Stimulated activated CD4-positive, alpha-beta T cell treated with anti-CD3 and anti-CD28 coated beads, Interleukin-4, amount 100 ng/mL, for 4 hours (primary cell): Measurements from ENCODE around the gene NMNAT3.

Source experiments
- DNase-seq, 2 experiments: peaks; one replicate each; pipeline ENCODE4 v3.0.0-alpha.2; 2020

NMNAT3 gene

DNA sequence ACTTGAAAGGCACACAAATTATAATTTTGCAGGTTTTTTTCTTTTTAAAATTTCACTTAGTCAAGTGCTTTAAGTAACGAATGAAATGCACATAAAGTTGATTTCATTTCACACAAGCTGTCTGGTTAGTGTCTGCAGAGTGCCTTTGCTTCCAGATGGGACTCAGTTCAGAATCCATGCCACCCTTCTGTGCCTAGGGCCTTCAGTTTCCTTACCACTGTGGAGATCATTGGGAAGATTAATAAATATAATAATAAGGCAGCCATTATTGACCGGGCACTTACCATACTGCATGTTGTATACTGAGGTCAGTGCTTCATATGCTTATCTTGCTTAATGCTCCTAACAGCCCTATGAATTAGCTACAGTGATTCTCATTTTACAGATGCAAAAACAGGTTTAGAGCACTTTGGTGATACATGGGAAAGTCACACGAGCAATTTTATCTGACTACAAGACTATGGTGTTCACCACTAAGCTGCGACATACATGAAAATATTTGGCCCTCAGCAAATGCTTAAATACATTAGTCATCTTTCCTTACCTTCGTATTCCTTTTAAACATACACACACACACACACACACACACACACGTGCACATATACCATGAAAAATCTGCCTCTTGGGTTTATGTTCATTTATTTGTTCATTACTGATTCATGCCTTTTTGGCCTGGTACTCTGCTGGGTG, 3.1 kb downstream of the NMNAT3 start:
- DNase-seq = no peak

DNA sequence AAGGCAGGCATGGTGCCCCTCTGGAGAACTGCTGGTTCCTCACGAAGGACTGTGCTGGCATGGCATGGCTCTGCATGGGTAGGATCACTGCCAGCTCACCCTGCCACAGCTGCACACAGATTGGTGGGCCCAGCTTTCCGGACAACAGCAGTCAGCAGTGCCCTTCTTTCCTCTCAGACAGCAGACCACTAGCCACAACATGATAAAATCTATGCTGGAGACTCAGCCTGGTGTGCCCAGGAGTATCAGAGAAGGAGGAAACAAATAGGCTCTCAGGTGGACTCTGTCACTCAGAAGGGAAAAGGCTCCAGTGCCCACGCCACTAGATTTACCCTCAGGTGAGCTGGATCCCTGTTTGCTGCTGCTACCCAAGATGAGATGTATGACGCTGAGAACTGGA, 4.9 kb downstream of the NMNAT3 start:
- no peak for DNase-seq

DNA sequence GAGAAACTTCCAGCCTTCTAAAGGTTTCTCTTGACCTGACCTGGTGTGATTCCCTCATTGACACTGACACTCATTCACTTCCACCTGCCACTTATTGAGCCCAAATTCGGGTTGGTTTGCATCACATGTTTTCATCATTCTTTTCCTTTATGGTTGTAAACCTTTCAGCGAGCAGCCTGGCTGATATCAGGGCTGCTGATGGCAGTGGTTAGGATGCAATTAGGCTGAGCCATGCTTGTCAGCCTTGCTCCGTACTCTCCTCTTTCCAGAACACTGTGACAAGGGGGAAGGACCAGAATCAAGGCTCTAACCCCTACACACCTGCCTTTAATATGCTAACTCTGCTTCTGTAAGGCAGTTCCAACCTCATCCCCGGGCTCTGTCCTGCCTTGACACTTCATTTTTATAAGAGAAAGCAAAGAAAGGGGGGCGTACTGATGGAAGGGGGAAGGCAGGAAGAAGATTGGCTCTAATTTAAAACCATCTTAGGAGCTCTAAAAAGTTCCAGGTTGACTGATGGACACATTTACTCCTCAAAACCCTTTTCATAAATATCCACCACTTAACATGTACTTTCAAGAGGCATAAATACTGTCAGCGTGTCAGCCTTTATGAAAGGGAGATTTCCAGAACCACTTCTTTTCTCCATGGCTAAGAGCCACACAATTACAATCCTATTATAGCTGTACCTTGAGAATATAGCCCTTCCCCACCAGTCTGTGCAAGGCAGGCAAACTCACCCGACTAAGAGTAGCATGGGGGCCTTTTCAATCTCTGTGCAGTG, 5.7 kb downstream of the NMNAT3 start:
- no peak for DNase-seq

DNA sequence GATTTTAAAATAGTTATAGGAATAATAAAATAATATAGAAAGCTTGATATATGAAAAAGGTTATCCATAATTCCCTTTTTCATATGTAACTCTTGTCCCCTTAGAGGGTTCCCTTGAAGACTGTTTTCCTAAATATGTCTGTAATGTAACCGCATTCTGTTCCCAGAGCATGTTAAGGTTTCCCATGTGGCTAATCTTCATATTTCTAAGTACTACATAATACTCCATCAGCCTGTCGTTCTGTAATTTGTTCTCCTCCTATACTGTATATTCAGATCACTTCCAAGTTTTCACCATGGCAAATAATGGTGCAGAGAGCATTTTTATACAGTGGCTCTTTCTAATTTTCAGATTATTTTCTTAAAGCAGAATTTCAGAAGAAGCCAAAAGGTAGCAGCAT, 6.7 kb downstream of the NMNAT3 start:
- DNase-seq = no peak

DNA sequence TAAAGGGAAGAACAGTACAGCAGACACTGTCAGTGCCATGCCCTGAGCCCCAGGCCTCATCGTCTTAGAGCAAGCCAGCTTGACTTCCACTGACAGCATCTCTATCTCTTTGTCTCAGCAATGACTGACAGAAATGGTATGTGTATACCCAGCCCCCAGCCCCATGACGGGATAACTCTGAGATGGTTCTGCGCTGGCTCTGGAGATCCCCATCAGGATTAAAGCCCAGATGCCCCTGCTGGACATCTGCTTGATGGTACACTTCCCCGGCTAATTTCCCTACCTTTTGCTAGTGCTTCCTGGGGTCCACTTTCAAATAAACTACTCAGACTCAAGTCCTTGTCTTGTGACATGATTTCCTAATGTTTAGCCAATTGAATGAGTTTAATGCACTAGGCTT, 7.6 kb downstream of the NMNAT3 start:
- no peak for DNase-seq

DNA sequence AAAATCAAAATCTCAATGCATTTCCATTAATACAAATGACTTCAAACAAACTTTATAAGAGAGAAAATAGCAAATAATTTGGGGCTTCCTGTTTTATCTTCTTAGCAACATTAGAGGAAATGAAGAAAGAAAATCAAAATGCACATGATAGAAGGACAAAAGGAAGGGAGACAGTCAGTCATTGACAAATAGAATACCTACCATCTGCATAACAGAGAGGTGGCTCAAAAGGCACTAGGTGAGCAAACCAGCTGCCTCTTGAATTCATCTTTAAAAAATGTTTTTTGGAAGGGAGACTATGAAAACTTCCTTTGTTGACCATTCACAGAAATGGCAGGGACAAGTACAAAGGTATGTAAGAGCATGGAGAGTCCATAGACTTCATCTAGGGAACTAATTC, 9.4 kb downstream of the NMNAT3 start:
- DNase-seq = no peak

DNA sequence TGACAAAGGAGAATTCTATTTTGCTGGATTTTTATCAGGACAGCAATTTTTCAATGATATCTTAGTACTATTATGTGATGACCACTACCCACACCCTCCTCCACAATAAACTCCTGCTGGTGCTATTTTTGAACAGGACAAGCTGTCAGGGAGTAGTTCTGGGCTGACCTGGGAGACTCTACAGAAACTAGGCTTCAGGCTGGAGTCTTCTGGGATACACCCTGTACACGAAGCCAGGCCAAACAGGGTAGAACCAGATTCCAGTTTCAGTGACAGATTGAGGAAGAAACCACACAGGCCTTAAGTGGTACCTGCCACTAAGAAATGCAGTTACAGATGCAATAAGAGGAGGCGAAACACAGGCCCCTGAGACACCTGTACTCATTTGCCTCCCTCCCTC, 12.8 kb downstream of the NMNAT3 start:
- no peak for DNase-seq

DNA sequence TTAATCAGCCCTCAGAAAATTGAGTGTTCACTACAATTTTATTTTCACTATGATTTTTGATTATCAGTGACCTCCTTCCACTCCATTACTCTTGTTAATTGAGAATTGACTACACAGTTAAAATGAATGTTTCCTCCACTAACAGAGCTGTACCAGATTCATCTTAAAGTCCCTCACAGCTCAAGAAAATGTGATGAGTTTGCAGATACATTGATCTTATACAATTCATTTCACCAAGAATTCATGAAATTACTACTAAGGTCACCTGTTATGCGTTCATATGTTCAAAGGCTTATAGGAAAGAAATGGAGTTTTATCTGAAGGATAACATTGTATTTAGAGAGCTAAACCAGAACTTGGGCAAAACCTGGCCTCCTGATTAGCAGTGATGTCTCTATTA, 17.5 kb downstream of the NMNAT3 start:
- no peak for DNase-seq

DNA sequence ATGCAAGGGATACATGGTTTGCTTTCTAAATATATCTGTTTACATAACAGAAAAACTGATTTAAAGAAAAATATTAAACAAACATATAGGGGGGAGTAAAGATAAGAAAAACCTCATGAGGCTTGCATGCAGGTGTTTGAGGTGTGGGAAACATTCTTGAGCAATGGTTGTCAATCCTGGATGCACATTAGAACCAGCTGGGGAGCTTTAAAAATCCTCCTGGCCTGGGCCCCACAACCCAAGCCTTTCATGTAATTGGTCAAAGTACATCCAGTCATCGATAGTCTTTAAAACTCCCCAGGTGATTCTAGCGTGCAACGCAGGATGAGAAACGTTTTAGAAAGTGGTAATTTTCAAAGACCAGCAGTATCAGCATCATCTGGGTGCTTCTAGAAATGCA, 18.3 kb downstream of the NMNAT3 start:
- no peak for DNase-seq

DNA sequence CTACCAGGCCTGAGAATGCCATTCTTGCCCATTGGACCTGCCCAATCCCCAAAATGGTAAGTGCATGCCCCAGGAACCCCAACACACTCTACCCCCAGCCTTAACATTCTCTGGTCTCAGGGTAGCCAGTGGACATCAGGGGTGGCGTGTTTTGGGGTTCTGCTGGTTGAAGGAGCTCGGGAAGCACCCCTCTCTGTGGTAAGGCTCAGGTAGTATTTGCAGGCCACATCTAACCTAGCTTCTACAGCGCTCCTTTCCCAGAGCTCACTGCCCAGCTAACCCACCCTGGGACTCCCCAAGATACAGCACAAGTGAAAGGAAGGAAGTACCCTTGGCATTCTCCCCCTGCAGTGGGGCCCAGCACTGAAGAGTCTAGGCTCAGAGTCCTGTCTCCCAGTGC, 19.8 kb downstream of the NMNAT3 start:
- DNase-seq = no peak

DNA sequence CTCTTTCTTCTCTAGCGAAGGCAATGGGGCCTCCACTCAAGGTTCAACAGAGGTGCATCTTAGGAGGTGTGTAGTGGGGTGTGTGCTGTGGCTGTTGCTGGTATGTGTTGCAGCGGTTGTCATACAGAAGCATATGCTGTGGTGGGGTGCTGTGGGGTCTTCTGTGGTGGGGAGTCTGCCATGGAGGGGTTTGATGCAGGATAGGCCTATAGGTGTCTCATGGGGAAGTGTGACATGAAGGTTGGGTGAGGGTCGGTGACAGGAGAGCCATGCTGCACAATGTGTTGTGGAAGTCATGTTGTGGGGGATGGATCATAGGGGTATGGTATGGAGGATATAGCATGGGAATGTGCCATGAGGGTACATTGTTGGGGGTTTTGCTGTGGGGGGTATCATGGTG, 20.3 kb downstream of the NMNAT3 start:
- DNase-seq = no peak

DNA sequence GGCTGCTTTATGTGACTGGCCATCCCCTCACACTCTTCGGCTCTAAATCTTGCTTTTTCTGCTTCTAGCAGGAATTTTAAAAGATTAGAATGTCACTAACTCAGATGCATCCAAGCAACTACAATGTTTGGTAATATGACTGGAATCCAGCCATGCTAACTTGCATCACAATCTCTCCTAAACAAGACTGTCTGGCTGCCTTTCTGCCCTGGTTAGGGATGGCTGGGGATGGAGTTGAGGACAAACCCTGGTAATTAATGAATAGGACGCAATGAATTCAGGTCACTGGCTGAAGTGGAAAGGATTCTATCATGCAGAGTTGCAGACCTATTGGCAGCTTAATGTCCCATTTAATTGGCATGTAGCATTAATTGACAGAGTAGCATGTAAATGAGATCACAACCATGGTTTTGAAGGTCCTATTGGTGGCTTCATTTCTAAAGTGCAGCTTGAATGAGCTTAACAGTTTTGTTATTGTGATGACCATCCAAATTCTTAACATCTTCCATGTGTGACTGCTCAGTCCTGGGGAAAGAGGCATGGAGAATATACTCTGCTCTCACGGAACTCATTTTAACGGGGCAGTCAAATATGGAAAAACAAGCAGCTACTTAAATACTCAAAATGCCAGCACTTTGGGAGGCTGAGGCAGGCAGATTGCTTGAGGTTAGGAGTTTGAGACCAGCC, 21.7 kb downstream of the NMNAT3 start:
- no peak for DNase-seq

DNA sequence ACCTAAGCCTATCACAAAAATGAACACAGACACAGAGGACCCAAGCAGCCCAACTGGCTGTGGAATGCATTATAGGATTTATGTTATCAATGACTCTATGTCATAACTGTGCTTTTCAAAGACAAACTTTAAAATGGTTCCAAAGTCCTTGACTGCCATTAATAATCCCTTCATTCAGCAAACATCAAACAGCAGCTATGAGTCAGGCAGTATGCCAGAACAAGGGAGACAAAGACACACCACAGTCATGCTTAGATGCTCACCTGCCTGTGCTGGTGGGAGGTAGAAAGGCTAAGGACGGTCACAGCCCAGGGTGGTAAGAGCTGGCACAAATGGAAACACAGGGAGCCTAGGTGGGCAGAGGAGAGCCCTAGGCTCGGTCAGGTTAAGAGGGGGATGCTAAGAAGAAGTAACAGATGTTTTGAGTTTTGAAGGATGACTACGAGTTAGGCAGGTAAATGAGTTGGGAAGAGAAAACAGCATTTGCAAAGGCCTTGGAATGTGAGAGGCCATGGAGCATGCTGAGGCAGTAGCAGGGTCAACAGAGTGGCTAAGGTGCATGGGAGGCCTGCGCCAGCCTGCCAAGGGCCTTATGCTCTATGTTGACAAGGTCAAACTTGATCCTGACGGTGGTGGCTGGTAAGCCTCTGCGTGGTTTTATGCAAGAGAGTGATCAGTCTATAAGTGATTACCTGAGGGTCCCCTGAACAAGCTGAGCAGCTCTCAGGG, 23.0 kb downstream of the NMNAT3 start:
- DNase-seq = no peak

DNA sequence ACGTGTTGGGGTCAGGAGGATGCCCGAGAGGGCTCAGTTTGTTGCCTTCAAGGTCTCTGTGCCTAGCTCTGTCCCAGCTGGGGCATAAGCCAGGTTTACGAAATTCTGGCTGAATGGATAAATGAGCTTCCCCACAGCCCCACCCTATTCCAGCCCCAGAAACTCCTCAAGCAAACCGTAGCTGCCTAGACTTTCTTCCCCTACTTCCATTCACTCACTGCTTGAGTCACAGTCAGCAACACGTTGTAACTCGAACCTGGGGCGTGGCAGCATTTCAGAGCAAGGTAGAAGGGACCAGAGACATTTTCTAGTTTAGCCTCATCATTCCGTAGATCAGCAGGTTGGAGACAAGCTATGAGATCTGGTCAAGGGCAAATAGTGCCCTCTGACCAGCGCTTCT, 24.2 kb downstream of the NMNAT3 start:
- DNase-seq = no peak

DNA sequence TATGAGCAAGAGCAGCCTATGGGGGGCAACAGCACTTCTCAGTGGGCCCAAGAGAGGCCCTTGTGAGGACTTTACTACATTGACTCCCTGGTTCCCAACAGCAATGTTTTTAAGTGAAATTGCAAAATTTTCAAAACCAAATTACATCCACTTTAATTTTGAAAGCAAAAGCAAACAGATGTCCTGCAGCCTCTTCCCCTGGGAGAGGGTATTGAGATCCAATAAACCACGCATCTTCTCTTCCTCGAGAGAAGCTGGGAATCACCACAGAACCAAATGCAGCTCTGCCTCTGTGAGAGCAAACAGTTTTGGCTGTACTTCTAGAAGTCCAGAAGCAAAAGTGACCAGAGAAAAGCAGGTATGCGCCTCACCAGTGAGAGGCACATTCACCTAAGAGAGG, 25.2 kb downstream of the NMNAT3 start:
- DNase-seq = no peak

DNA sequence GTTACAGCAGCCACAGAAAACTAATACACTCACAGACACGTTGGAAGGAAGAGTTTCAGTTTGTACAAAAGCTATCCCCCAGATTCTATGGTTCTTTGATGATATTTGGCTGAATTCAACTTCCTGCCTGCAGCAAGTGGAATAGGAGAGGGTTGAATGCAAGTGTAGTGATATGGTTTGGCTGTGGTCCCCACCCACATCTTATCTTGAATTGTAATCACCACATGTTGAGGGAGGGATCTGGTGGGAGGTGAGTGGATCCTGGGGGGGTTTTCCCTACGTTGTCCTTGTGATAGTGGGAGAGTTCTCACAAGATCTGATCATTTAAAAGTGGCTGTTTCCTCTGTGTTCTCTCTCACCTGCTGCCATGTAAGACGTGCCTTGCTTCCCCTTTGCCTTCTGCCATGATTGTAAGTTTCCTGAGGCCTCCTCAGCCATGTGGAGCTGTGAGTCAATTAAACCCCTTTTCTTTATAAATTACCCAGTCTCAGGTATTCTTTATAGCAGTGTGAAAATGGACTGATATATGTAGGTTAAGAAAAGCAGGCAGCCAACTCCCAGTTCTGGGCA, 29.8 kb downstream of the NMNAT3 start:
- DNase-seq = no peak

DNA sequence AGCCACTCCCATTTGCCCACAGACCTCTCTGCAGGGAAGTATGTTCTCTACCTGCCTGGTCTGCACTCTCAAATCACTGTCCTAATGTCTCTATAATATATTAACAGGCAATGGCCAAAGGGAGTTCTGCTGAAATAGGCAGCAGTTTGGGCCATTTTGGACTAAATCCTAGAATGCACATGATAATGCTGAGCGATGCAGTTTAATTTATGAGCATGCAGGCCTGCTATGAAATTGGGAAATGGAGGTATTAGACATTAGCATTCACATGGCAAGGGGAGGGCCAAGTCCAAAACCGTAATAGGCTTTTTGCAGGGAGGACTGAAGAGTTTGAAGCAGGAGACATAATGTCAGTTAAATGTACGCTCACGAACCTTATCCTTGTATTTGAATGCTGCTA, 31.3 kb downstream of the NMNAT3 start:
- DNase-seq = no peak

DNA sequence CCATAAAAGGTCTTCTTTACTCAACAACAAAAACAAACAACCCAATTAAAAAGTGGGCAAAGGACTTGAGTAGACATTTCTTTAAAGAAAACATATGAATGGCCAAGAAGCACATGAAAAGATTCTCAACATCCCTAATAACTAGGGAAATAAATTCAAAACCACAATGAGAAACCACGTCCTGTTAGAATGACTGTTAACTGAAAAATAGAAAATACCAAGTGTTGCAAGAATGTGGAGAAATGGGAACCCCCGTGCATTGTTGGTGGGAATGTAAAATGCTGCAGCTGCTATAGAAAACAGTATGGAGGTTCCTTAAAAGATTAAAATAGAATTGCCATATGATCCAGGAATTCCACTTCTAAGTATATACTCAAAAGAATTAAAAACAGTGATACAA, 34.8 kb downstream of the NMNAT3 start:
- DNase-seq = no peak

DNA sequence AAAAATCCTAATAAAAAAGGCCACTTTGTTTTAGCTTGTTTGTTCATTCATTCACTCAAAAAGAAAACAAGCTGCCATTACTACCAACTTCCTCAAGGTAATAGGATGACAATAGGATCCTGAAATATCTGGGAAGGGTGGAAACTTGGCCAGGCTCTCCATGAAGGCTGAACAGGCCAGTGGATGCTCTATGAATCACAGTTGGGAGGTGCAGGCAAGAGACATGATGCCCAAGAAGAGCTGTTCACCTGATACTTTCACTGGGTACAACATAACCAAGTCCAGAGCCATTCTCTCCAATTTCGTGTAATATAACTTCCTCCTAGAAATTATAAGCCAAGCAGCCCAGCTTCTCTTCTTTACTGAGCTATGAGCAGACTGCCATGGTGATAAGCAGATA, 37.3 kb downstream of the NMNAT3 start:
- no peak for DNase-seq

DNA sequence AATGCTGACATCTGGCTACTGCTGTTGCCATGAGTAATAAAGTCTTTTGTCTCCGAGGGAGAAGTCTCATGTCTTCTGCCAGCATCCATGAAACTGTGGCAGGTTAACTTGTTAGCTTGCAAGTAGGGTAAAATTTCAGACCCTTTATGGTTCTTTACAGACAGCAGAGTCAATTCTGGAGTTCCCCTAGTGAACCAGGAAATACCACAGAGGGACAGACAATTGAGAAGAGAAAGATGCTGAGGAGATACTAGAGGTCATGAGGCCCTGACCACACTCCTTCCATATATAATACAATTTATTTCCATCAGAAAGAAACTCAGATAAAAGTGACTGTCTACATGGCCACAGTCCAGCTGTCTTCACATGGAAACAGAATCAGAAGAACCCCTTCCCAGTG, 38.1 kb downstream of the NMNAT3 start:
- no peak for DNase-seq

DNA sequence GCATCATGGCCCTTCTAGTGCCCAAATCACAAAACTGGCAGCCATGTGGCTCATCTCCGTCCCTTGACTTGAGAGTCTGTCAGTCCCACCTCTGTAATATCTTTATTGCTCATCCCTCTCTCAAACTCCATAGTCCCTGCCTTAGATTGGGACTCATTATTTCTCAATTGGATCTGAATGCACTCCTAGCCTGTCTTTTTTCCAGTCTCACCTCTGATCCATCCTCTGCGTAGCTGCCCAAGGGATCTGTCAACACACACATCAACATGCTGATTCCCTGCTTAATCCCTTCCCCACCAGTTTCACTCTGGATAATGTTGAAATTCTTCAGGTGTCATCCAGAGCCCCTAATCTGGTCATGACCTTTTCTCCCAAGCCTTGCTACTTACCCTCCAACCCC, 39.3 kb downstream of the NMNAT3 start:
- DNase-seq = no peak

DNA sequence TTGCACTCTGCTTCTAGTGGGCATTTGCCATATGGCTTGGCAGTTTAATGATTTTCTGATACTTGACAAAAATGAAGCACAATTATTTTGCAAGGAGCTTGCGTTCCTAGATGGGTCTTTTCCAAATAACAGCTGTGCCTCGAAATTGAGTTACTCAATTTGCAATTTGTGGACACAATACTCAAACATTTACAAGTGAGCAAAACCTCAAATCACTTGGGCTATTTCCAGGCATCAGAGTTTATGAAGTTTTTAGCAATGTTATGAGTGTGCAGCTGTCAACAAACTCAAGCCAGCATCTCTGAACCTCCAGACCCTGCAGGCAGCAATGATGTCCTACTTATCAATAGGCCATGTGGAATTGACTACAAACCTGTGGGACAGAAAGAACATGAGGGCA, 41.3 kb downstream of the NMNAT3 start:
- no peak for DNase-seq

DNA sequence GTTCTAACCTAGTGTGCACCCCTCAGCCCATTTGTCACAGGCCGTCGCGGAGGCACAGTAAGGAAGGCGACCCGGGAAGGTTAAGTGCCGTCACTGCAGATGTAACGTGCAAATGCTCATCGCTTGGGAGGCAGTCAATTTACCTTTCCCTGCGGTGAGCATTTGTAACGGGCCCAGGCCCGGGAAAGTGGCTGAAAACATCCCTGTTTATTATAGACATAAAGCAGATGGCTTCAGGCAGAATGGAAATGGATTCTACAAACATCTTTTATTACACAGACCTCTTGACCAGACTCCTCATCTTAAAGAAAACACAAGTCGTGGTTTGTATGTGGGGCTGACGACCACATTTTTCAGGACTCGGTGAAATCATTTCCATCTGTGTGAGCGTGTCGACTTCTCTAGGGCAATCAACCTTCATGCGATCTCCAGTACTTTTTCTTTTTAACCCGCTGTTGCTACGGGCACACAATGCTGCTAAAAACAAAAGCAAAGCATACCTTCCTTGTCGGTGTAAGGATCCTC, 43.6 kb downstream of the NMNAT3 start:
- DNase-seq = no peak
